K562 (cell line): ENCODE data around the gene CISTR. TPM values are rescaled to one million over a fixed set of nuclear protein-coding genes. Genes with fewer than 3 reads are reported as not detected.

ENCODE experiments used
- polyA plus RNA-seq, 8 experiments: library from polyadenylated mRNA; depleted of rRNA in 4 of 8; stranded (reverse) in 5 of 8; unstranded in 3 of 8; fragments of >200 nt; fragmentation: Nextera tagmentation in 2 of 8; fragmentation: Illumina TruSeq in 1 of 8; extraction: Ambion mirVana in 2 of 8; extraction: Trizol in 1 of 8; gene quantifications; 2 replicates each; pipeline versions ENCODE4 v1.2.1 to v1.2.3, GENCODE V29; 2011 to 2014; ENCODE audit warnings: inconsistent platforms in 1 of 8, missing spikeins in 1 of 8
- total RNA-seq, 7 experiments: library from RNA; depleted of rRNA in 6 of 7; stranded (reverse); fragments of >200 nt in 6 of 7; fragmentation: Illumina TruSeq in 2 of 7; extraction: Trizol in 2 of 7; gene quantifications; 2 replicates each; pipeline versions ENCODE4 v1.2.1 to v1.2.3, GENCODE V29; 2011 to 2021; ENCODE audit warnings: low replicate concordance in 1 of 7
- TF ChIP-seq, protein P1 (sequence below): fragments of 450-650 bp; IDR thresholded peaks from 2 replicates; pipeline ENCODE4 v1.6.1; 2016; ENCODE audit warnings: mild to moderate bottlenecking, moderate library complexity

CISTR gene
- total and polyA plus RNA-seq, 9 of the 15 experiments (the other 6 are each of a cell fraction or from before 2014, with no cell fraction given) = not detected

DNA sequence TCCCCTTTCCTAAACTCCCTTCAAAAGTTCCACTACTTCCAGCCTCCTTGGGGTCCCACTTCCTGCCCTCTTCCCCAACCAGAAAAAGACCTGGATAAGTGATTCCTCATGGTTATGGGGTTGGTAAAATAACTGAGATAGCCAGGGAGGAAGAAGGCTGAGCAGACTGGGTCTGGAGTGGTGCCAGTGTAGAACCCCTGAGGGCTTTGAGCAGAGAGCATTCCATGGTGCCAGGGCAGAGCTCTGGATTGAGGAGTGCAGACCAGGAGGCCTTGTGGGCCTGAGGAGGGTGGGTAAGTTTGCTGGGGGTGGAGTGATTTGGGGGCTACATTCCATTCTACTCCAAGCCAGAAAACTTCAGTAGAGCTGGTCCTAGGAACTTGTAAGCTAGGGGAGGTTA lies 9.5 kb upstream of the CISTR start (continued):
- TF ChIP-seq, protein P1, sequence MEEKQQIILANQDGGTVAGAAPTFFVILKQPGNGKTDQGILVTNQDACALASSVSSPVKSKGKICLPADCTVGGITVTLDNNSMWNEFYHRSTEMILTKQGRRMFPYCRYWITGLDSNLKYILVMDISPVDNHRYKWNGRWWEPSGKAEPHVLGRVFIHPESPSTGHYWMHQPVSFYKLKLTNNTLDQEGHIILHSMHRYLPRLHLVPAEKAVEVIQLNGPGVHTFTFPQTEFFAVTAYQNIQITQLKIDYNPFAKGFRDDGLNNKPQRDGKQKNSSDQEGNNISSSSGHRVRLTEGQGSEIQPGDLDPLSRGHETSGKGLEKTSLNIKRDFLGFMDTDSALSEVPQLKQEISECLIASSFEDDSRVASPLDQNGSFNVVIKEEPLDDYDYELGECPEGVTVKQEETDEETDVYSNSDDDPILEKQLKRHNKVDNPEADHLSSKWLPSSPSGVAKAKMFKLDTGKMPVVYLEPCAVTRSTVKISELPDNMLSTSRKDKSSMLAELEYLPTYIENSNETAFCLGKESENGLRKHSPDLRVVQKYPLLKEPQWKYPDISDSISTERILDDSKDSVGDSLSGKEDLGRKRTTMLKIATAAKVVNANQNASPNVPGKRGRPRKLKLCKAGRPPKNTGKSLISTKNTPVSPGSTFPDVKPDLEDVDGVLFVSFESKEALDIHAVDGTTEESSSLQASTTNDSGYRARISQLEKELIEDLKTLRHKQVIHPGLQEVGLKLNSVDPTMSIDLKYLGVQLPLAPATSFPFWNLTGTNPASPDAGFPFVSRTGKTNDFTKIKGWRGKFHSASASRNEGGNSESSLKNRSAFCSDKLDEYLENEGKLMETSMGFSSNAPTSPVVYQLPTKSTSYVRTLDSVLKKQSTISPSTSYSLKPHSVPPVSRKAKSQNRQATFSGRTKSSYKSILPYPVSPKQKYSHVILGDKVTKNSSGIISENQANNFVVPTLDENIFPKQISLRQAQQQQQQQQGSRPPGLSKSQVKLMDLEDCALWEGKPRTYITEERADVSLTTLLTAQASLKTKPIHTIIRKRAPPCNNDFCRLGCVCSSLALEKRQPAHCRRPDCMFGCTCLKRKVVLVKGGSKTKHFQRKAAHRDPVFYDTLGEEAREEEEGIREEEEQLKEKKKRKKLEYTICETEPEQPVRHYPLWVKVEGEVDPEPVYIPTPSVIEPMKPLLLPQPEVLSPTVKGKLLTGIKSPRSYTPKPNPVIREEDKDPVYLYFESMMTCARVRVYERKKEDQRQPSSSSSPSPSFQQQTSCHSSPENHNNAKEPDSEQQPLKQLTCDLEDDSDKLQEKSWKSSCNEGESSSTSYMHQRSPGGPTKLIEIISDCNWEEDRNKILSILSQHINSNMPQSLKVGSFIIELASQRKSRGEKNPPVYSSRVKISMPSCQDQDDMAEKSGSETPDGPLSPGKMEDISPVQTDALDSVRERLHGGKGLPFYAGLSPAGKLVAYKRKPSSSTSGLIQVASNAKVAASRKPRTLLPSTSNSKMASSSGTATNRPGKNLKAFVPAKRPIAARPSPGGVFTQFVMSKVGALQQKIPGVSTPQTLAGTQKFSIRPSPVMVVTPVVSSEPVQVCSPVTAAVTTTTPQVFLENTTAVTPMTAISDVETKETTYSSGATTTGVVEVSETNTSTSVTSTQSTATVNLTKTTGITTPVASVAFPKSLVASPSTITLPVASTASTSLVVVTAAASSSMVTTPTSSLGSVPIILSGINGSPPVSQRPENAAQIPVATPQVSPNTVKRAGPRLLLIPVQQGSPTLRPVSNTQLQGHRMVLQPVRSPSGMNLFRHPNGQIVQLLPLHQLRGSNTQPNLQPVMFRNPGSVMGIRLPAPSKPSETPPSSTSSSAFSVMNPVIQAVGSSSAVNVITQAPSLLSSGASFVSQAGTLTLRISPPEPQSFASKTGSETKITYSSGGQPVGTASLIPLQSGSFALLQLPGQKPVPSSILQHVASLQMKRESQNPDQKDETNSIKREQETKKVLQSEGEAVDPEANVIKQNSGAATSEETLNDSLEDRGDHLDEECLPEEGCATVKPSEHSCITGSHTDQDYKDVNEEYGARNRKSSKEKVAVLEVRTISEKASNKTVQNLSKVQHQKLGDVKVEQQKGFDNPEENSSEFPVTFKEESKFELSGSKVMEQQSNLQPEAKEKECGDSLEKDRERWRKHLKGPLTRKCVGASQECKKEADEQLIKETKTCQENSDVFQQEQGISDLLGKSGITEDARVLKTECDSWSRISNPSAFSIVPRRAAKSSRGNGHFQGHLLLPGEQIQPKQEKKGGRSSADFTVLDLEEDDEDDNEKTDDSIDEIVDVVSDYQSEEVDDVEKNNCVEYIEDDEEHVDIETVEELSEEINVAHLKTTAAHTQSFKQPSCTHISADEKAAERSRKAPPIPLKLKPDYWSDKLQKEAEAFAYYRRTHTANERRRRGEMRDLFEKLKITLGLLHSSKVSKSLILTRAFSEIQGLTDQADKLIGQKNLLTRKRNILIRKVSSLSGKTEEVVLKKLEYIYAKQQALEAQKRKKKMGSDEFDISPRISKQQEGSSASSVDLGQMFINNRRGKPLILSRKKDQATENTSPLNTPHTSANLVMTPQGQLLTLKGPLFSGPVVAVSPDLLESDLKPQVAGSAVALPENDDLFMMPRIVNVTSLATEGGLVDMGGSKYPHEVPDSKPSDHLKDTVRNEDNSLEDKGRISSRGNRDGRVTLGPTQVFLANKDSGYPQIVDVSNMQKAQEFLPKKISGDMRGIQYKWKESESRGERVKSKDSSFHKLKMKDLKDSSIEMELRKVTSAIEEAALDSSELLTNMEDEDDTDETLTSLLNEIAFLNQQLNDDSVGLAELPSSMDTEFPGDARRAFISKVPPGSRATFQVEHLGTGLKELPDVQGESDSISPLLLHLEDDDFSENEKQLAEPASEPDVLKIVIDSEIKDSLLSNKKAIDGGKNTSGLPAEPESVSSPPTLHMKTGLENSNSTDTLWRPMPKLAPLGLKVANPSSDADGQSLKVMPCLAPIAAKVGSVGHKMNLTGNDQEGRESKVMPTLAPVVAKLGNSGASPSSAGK = no peak
- TF ChIP-seq, all 486 proteins: peak for 0
